Keratinocyte (primary cell): ENCODE data around the gene C4orf50. TPM values are rescaled to one million over a fixed set of nuclear protein-coding genes. Genes with fewer than 3 reads are reported as not detected.

ENCODE experiments used
- DNase-seq: peaks from one replicate; pipeline ENCODE4 v3.0.0-alpha.2; 2011; ENCODE audit warnings: low read depth, missing footprints, low spot score
- FAIRE-seq: peaks from 2 replicates; lab custom pipeline; 2011; peaks lifted over from hg19 to GRCh38; lab: Jason Lieb, UNC
- H2AFZ ChIP-seq: 2 replicates; pipeline ENCODE4 v1.6.0; 2012; ENCODE audit warnings: low read length, control low read depth, inconsistent platforms; ENCODE audit not compliant: control insufficient read depth
- H3K27ac ChIP-seq: 2 replicates; pipeline ENCODE4 v1.5.1; 2011; ENCODE audit warnings: low read length; ENCODE audit not compliant: control insufficient read depth, insufficient read depth
- H3K27me3 ChIP-seq: 3 replicates; pipeline ENCODE4 v1.6.0; 2011; ENCODE audit warnings: low read length; ENCODE audit not compliant: control insufficient read depth, insufficient read depth; ENCODE audit errors: extremely low read depth
- H3K36me3 ChIP-seq, 2 experiments: 2 replicates in 1 of 2; 3 replicates in 1 of 2; pipeline ENCODE4 v1.5.1; 2011; ENCODE audit warnings: low read length in 2 of 2, mild to moderate bottlenecking in 1 of 2; ENCODE audit not compliant: control insufficient read depth in 2 of 2, insufficient read depth in 2 of 2; ENCODE audit errors: extremely low read depth in 1 of 2
- H3K4me1 ChIP-seq: 3 replicates; pipeline ENCODE4 v1.5.1; 2011; ENCODE audit warnings: low read length; ENCODE audit not compliant: control insufficient read depth, insufficient read depth; ENCODE audit errors: extremely low read depth
- H3K4me2 ChIP-seq: 3 replicates; pipeline ENCODE4 v1.6.0; 2011; ENCODE audit warnings: low read depth, low read length; ENCODE audit not compliant: control insufficient read depth, insufficient read depth; ENCODE audit errors: extremely low read depth
- H3K4me3 ChIP-seq, 3 experiments: fragments of 200-600 bp in 1 of 3; sonication (generic) in 1 of 3; 2 replicates in 2 of 3; 3 replicates in 1 of 3; pipeline ENCODE4 v1.5.1; 2011 to 2016; ENCODE audit warnings: low read length in 3 of 3, mild to moderate bottlenecking in 3 of 3, control low read depth in 2 of 3, inconsistent platforms in 1 of 3, low read depth in 1 of 3, mixed read lengths in 1 of 3, mixed run types in 1 of 3, moderate library complexity in 1 of 3; ENCODE audit not compliant: control insufficient read depth in 2 of 3, insufficient read depth in 2 of 3; ENCODE audit errors: extremely low read depth in 1 of 3
- H3K79me2 ChIP-seq: 2 replicates; pipeline ENCODE4 v1.6.0; 2012; ENCODE audit warnings: low read length; ENCODE audit not compliant: control insufficient read depth, insufficient read depth
- H3K9ac ChIP-seq: 3 replicates; pipeline ENCODE4 v1.6.0; 2011; ENCODE audit warnings: low read length; ENCODE audit not compliant: control insufficient read depth, insufficient read depth; ENCODE audit errors: extremely low read depth
- H3K9me1 ChIP-seq: 3 replicates; pipeline ENCODE4 v1.6.0; 2011; ENCODE audit warnings: low read length; ENCODE audit not compliant: control insufficient read depth, insufficient read depth; ENCODE audit errors: extremely low read depth
- H3K9me3 ChIP-seq: 2 replicates; pipeline ENCODE4 v1.5.1; 2012; ENCODE audit warnings: low read depth, low read length; ENCODE audit not compliant: control insufficient read depth
- H4K20me1 ChIP-seq: 3 replicates; pipeline ENCODE4 v1.6.0; 2011; ENCODE audit warnings: low read length; ENCODE audit not compliant: control insufficient read depth, insufficient read depth; ENCODE audit errors: extremely low read depth
- EZH2 ChIP-seq: IDR thresholded peaks from one replicate; pipeline ENCODE4 v1.6.1; 2012; ENCODE audit warnings: inconsistent platforms, mild to moderate bottlenecking, low read length, moderate library complexity
- dilution Hi-C: fragments of 300-500 bp; cut with MboI; formaldehyde crosslinking; loops from one replicate; pipeline ENCODE4 v1.7.0; 2020; ENCODE audit warnings: low sequenced_read_pairs; ENCODE audit not compliant: extremely low pct_ligation_motif_present
- polyA plus RNA-seq, 5 experiments: library from polyadenylated mRNA; depleted of rRNA in 3 of 5; stranded (reverse) in 3 of 5; stranded (forward) in 1 of 5; unstranded in 1 of 5; fragments of >200 nt; gene quantifications; 1 replicate in 1 of 5; 2 replicates in 3 of 5; 3 replicates in 1 of 5; pipeline versions ENCODE4 v1.2.1 to v1.2.3, GENCODE V29; 2011 to 2012; ENCODE audit warnings: missing spikeins in 2 of 5, low read depth in 1 of 5, low replicate concordance in 1 of 5
- TF ChIP-seq, protein P1 (sequence below), 3 experiments: IDR thresholded peaks in 1 of 3; conservative IDR thresholded peaks in 1 of 3; optimal IDR thresholded peaks in 1 of 3; 2 replicates in 2 of 3; 3 replicates in 1 of 3; pipeline versions ENCODE3 to v1.5.1; 2011; ENCODE audit warnings: low read length in 3 of 3, mild to moderate bottlenecking in 3 of 3, moderate library complexity in 2 of 3, control low read depth in 1 of 3, inconsistent platforms in 1 of 3; ENCODE audit not compliant: insufficient read depth in 2 of 3; ENCODE audit errors: extremely low read depth in 1 of 3

Gene C4orf50
- polyA plus RNA-seq, 1 donor (not counting 4 experiments of a cell fraction or from before 2014, with no cell fraction given): not detected

DNA sequence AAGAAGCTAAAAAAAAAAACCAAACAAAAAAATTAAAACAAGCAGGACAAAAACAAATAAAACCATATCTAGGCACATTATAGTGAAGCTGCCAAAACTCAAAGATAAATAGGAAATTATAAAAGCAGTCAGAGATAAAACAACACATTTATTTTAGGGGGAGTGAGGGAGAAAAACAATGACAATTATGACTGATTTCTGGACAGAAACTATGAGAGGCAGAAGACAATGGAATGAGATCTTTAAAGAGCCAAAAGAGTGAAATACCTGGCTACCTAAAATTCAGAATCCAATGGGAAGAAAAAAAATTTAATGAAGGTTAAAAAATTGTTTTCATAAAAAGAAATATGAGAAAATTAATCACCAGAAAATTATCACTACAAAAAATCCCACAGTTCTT, 33.4 kb downstream of the C4orf50 start:
- no peaks in the 10 kb centered on the region for H3K27me3 ChIP-seq
- no peak overlapping the region for H3K9ac ChIP-seq
- H3K4me2 ChIP-seq: no peak overlapping the region
- H3K27ac ChIP-seq: no peak overlapping the region
- H3K4me1 ChIP-seq: no peaks in the 10 kb centered on the region
- no peaks in the 10 kb centered on the region for H3K36me3 ChIP-seq
- H4K20me1 ChIP-seq: no peaks in the 10 kb centered on the region
- no peaks in the 10 kb centered on the region for H3K79me2 ChIP-seq
- FAIRE-seq (no peak), DNase-seq (no peak)
- dilution Hi-C loops: no loop called here
- no peaks in the 10 kb centered on the region for H3K9me1 ChIP-seq
- TF ChIP-seq EZH2: no peak
- TF ChIP-seq, protein P1, sequence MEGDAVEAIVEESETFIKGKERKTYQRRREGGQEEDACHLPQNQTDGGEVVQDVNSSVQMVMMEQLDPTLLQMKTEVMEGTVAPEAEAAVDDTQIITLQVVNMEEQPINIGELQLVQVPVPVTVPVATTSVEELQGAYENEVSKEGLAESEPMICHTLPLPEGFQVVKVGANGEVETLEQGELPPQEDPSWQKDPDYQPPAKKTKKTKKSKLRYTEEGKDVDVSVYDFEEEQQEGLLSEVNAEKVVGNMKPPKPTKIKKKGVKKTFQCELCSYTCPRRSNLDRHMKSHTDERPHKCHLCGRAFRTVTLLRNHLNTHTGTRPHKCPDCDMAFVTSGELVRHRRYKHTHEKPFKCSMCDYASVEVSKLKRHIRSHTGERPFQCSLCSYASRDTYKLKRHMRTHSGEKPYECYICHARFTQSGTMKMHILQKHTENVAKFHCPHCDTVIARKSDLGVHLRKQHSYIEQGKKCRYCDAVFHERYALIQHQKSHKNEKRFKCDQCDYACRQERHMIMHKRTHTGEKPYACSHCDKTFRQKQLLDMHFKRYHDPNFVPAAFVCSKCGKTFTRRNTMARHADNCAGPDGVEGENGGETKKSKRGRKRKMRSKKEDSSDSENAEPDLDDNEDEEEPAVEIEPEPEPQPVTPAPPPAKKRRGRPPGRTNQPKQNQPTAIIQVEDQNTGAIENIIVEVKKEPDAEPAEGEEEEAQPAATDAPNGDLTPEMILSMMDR (optimal IDR thresholded peaks at IDR 0.05 in 1 of 3, IDR thresholded peaks at IDR 0.05 in 1 of 3, conservative IDR thresholded peaks at IDR 0.05 in 1 of 3; ENCODE audit: extremely low read depth in 1 of 3, insufficient read depth in 2 of 3, low read length in 3 of 3): no peak
- H3K4me3 ChIP-seq: no peak overlapping the region
- no peaks in the 10 kb centered on the region for H3K9me3 ChIP-seq
- no peak overlapping the region for H2AFZ ChIP-seq

GRCh38 chr4:5982156-5982973, 35.9 kb downstream of the C4orf50 start:
- Histone ChIP-seq H4K20me1 (no peaks in the 10 kb centered on the region), H3K4me1 (no peaks in the 10 kb centered on the region), H3K4me2 (no peak overlapping the region), H2AFZ (no peak overlapping the region), H3K36me3 (no peaks in the 10 kb centered on the region), H3K9ac (no peak overlapping the region), H3K9me3 (no peaks in the 10 kb centered on the region), H3K79me2 (no peaks in the 10 kb centered on the region), H3K27ac (no peak overlapping the region), H3K4me3 (no peak overlapping the region), H3K9me1 (no peaks in the 10 kb centered on the region), H3K27me3 (no peaks in the 10 kb centered on the region)
- FAIRE-seq (no peak), DNase-seq (no peak)
- dilution Hi-C loops: no loop called here
- TF ChIP-seq, protein P1 (optimal IDR thresholded peaks at IDR 0.05 in 1 of 3, IDR thresholded peaks at IDR 0.05 in 1 of 3, conservative IDR thresholded peaks at IDR 0.05 in 1 of 3; ENCODE audit: extremely low read depth in 1 of 3, insufficient read depth in 2 of 3, low read length in 3 of 3): no peak
- TF ChIP-seq EZH2: no peak
